Measurements from ENCODE around the gene CLEC4G.

DNA sequence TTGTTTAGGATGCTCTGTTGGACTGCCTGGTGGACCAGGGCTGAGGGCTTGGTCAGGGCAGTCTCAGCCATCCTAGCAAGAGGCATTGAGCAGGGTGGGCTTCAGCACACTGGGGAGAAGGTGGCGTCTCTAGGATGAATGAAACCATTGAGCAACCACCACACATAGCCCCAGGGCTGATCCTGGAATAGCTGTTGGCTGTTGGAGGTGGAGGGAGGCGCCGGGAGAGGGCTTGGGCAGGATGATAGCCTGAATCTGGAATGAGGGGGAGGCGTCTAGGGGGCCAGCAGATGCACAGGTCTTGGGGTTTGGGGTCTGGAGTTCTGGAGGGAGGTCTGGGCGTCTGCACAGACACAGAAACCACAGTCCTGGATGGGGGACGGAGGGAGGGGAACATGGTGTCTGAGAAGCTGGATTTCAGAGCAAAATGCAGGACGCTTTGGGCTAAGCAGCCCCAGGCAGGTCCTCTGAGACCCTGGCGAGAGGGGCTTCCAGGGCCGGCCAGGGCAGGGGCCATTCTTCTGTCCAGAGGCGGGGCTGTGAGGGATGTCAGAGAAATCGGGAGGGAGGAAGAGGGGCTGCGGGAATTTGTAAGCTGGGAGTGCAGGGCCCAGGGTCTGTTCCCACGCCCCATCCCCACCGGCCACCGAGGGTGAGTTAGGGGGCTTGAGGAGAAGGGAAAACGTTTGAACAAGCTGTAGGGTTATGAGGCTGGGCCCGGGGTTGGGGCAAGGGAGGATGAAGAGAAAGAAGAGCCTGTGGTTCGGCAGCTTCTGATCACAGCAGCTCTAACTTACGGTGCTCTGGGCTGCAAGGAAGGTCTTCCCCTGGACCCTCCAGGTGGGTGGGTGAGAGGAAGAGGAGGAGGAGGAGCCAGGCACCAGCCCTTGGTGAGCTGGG, 46.1 kb downstream of the CLEC4G start:
- TF ChIP-seq, protein P1, sequence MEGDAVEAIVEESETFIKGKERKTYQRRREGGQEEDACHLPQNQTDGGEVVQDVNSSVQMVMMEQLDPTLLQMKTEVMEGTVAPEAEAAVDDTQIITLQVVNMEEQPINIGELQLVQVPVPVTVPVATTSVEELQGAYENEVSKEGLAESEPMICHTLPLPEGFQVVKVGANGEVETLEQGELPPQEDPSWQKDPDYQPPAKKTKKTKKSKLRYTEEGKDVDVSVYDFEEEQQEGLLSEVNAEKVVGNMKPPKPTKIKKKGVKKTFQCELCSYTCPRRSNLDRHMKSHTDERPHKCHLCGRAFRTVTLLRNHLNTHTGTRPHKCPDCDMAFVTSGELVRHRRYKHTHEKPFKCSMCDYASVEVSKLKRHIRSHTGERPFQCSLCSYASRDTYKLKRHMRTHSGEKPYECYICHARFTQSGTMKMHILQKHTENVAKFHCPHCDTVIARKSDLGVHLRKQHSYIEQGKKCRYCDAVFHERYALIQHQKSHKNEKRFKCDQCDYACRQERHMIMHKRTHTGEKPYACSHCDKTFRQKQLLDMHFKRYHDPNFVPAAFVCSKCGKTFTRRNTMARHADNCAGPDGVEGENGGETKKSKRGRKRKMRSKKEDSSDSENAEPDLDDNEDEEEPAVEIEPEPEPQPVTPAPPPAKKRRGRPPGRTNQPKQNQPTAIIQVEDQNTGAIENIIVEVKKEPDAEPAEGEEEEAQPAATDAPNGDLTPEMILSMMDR (IDR thresholded peaks at IDR 0.05; ENCODE audit: poor library complexity) = no peak
- TF ChIP-seq EZH2 (IDR thresholded peaks at IDR 0.05; ENCODE audit: borderline replicate concordance) (no peak), EZH2phosphoT487 (IDR thresholded peaks at IDR 0.05; ENCODE audit: low read depth, severe bottlenecking, unreplicated experiment) (no peak)

Data from hepatocyte (in vitro differentiated cells).